Subcutaneous abdominal adipose tissue (tissue), 5 donors: ENCODE results near the gene TLX1.

Source experiments
- H3K27ac ChIP-seq: one replicate; pipeline ENCODE4 v1.7.0; 2013; ENCODE audit warnings: low read depth, mild to moderate bottlenecking, inconsistent platforms, low read length, moderate library complexity
- H3K27me3 ChIP-seq, 5 donors: one replicate each; pipeline ENCODE4 v1.7.0; 2013; ENCODE audit warnings: low read length in 5 of 5, inconsistent platforms in 1 of 5; ENCODE audit not compliant: control insufficient read depth in 5 of 5, insufficient read depth in 4 of 5
- H3K36me3 ChIP-seq, 5 donors: one replicate each; pipeline ENCODE4 v1.7.0; 2013; ENCODE audit warnings: low read length in 5 of 5; ENCODE audit not compliant: control insufficient read depth in 5 of 5, insufficient read depth in 5 of 5
- H3K4me1 ChIP-seq, 5 donors: one replicate each; pipeline ENCODE4 v1.7.0; 2013; ENCODE audit warnings: low read length in 5 of 5, mild to moderate bottlenecking in 3 of 5, moderate library complexity in 1 of 5; ENCODE audit not compliant: control insufficient read depth in 5 of 5, insufficient read depth in 5 of 5
- H3K4me3 ChIP-seq, 5 donors: one replicate each; pipeline ENCODE4 v1.7.0; 2013; ENCODE audit warnings: low read length in 5 of 5, low read depth in 1 of 5
- H3K9ac ChIP-seq, 5 donors: one replicate each; pipeline ENCODE4 v1.7.0; 2013; ENCODE audit warnings: low read length in 5 of 5, mild to moderate bottlenecking in 4 of 5, moderate library complexity in 3 of 5
- H3K9me3 ChIP-seq, 5 donors: one replicate each; pipeline ENCODE4 v1.7.0; 2013; ENCODE audit warnings: low read length in 5 of 5; ENCODE audit not compliant: control insufficient read depth in 5 of 5
- donor health status: healthy.
- donor health status: healthy.
- donor health status: healthy.
- donor health status: healthy.
- donor health status: healthy.

The TLX1 gene

DNA sequence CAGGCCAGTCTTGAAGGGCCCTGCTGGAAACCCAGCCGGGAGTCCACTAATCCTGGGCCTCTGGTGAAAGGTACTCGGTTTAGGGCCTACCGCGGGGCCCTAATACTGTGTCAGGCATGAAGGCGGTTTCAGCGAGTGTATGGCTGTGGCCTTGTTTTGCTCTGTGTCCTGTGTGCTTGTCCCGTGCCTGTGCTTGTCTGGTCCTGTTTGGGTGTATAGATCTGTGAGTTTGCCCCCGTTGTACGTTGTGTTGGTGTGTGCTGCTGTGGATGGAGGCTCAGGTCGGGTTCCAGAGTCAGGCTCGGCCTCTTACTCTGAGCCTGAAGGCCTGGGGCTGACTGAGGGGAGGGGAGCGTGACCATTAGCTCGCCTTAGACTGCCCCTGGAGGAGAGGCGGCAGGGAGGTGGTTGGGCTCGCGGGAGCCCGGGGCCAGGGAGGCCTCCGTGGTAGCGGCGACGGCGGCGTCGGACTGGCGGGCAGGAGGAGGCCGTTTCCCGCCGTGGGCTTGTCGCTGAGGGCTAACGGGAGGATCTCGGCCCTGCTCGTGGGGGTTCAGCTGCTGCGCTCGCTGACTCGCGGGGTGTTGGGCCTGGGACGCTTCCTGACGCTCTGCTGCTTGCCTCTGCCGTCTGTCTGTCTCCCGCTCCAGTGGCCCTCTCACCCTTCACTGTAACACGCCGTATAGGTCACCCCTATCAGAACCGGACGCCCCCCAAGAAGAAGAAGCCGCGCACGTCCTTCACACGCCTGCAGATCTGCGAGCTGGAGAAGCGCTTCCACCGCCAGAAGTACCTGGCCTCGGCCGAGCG lies 2.6 kb downstream of the TLX1 start:
- Histone ChIP-seq H3K4me3 (peak overlapping the region in 1 of 5 donors; percentile 54), H3K27me3 (peaks cover 75 to 97% (median 92%) of the 10 kb centered on the region in 5 donors), H3K9me3 (no peaks in the 10 kb centered on the region), H3K27ac (no peak overlapping the region), H3K4me1 (peaks cover 0 to 44% (median 34%) of the 10 kb centered on the region in 5 donors), H3K36me3 (no peaks in the 10 kb centered on the region), H3K9ac (no peak overlapping the region)

- H3K4me3 ChIP-seq = peak overlapping the region; percentile 12 to 54 (median 42)
- no peak overlapping the region for H3K9ac ChIP-seq
- peaks cover 0 to 44% (median 34%) of the 10 kb centered on the region in 5 donors for H3K4me1 ChIP-seq
- H3K9me3 ChIP-seq = no peaks in the 10 kb centered on the region
- no peaks in the 10 kb centered on the region for H3K36me3 ChIP-seq
- no peak overlapping the region for H3K27ac ChIP-seq
- peaks cover 82 to 98% (median 95%) of the 10 kb centered on the region in 5 donors for H3K27me3 ChIP-seq
Observed at GRCh38 chr10:101134299-101135127, 3.4 kb downstream of the TLX1 start.

GRCh38 chr10:101135141-101136006 lies 4.3 kb downstream of the TLX1 start:
- Histone ChIP-seq H3K27me3 (peaks cover 87 to 98% (median 95%) of the 10 kb centered on the region in 5 donors), H3K27ac (no peak overlapping the region), H3K36me3 (no peaks in the 10 kb centered on the region), H3K9me3 (no peaks in the 10 kb centered on the region), H3K9ac (no peak overlapping the region), H3K4me1 (peaks cover 0 to 49% (median 42%) of the 10 kb centered on the region in 5 donors), H3K4me3 (peak overlapping the region; percentile 12 to 54 (median 42))

DNA sequence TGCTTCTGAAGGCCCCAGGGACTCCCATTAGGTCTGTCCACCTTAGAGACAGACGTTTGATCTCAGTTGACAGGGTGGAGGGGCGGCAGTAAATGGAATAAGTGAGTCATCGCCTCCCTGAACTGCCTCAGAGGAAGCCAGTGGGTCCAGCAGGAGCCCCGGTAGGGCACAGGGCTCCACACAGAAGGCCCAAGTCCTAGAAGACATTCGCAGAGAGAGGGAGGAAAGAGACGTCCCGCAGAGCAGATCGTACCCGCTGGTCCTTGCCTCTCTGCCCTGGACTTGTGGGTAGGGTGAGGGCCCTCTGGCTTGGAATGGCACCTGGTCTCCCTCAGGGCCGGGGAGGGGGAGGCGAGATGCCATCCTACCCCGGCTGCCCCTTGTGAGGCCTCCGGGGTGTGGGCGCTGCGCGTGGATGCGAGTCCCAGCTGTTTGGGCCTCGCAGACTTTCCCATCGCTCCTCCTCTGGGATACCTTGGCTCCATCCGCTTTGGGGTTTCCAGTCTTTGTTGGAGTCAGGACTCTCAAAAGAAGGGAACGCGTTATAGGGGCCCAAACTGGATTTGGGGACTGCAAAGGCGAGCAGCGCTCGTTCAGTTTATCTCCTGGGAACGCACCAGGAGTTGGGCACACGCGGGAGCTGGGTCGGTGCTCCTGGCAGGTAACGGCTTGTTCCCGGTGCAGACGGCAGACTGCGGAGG lies 5.1 kb downstream of the TLX1 start:
- Histone ChIP-seq H3K27ac (no peak overlapping the region), H3K4me1 (peaks cover 0 to 46% (median 40%) of the 10 kb centered on the region in 5 donors), H3K27me3 (peaks cover 87 to 98% (median 95%) of the 10 kb centered on the region in 5 donors), H3K4me3 (no peak overlapping the region), H3K9me3 (no peaks in the 10 kb centered on the region), H3K36me3 (no peaks in the 10 kb centered on the region), H3K9ac (no peak overlapping the region)

DNA sequence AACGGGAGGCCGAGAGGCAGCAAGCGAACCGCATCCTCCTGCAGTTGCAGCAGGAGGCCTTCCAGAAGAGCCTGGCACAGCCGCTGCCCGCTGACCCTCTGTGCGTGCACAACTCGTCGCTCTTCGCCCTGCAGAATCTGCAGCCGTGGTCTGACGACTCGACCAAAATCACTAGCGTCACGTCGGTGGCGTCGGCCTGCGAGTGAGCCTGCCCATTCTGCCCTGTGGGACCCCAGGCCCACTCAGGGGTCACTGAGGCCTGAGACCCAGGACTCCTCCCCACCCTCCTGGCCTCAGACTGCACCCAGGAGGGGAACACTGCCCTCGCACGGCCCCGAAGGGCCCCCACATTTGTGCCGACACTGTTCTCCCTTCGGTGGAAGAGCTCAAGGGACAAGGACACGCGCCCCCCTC lies 5.6 kb downstream of the TLX1 start:
- Histone ChIP-seq H3K9me3 (no peaks in the 10 kb centered on the region), H3K9ac (no peak overlapping the region)

GRCh38 chr10:101137271-101137670 lies 6.2 kb downstream of the TLX1 start:
- H3K4me1 ChIP-seq = peaks cover 0 to 40% (median 32%) of the 10 kb centered on the region in 5 donors
- peaks cover 89 to 97% (median 96%) of the 10 kb centered on the region in 5 donors for H3K27me3 ChIP-seq
- no peak overlapping the region for H3K9ac ChIP-seq
- H3K36me3 ChIP-seq = no peaks in the 10 kb centered on the region
- H3K9me3 ChIP-seq = no peaks in the 10 kb centered on the region
- H3K4me3 ChIP-seq = no peak overlapping the region
- H3K27ac ChIP-seq = no peak overlapping the region

More for the DNA sequence above, 5.6 kb downstream of the TLX1 start:
- Histone ChIP-seq H3K36me3 (no peaks in the 10 kb centered on the region), H3K4me1 (peaks cover 0 to 41% (median 36%) of the 10 kb centered on the region in 5 donors), H3K4me3 (no peak overlapping the region), H3K27me3 (peaks cover 90 to 98% (median 97%) of the 10 kb centered on the region in 5 donors), H3K27ac (no peak overlapping the region)

DNA sequence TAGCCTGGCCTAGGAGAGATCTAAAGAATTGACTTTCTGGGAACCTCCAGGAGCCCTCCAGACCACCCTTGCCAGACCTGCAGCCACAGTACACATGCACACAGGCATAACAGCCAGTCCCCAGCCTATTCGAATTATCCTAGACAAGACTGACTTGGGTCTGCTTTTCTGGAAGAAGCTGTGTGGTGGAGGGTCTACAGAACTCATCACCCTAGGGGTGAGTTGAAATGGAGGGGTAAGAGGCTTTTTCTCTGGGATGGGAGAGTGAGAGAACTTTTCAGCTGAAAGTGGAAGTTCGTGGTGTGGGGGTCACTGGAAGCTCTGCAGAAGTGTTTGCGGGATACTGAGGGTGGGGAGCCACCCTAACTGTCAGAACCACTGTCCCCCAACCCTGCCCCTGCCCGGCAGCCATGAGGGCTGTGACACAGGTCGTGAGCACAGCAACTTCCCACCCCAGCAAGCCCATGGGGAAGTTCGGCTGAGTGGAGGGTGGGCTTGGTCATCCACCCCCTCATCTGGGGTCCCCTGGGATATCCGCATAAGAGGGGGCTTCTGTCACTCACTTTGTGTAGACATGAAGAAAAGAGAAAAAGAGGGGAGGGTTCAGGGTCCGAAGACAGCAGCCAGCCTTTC lies 7.8 kb downstream of the TLX1 start:
- Histone ChIP-seq H3K9ac (no peak overlapping the region), H3K9me3 (no peaks in the 10 kb centered on the region), H3K4me3 (no peak overlapping the region), H3K36me3 (no peaks in the 10 kb centered on the region), H3K27me3 (peaks cover 80 to 95% (median 92%) of the 10 kb centered on the region in 5 donors), H3K27ac (no peak overlapping the region), H3K4me1 (peaks cover 0 to 36% (median 30%) of the 10 kb centered on the region in 5 donors)

DNA sequence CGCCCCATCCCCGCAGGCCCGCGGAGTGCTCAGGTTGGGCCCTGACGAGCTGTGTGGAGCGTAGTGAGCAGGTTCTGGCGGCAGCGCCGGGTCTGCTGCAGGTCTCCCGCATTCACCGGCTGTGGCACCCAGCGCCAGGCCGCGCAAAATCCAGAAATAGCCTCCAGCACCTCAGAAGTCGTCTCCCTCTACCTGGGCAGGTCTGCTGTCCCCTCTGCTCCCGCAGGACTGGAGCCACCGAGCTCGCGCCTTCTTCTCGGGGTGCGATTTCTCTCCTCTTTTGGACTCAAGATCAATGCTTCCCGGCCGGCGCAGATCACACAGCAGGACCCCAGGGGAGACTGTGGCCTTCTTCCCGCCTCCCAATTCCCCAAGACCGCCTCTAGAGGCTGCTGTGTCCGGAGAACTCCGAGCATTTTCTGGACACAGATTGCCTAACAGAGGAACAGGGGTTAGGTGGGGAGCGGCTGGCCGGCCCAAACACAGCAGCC lies 8.4 kb downstream of the TLX1 start:
- H3K4me1 ChIP-seq = peaks cover 0 to 30% (median 25%) of the 10 kb centered on the region in 5 donors
- H3K4me3 ChIP-seq = no peak overlapping the region
- no peaks in the 10 kb centered on the region for H3K9me3 ChIP-seq
- H3K27me3 ChIP-seq = peaks cover 76 to 95% (median 90%) of the 10 kb centered on the region in 5 donors
- no peak overlapping the region for H3K9ac ChIP-seq
- H3K27ac ChIP-seq = no peak overlapping the region
- H3K36me3 ChIP-seq = no peaks in the 10 kb centered on the region
